ENCODE measurements around the gene KIF3A. TPM values are rescaled to one million over a fixed set of nuclear protein-coding genes. Genes with fewer than 3 reads are reported as not detected.

Gene KIF3A
- total and polyA plus RNA-seq, 8 donors, result 0.58 to 19.3 (median 4.6) TPM

DNA sequence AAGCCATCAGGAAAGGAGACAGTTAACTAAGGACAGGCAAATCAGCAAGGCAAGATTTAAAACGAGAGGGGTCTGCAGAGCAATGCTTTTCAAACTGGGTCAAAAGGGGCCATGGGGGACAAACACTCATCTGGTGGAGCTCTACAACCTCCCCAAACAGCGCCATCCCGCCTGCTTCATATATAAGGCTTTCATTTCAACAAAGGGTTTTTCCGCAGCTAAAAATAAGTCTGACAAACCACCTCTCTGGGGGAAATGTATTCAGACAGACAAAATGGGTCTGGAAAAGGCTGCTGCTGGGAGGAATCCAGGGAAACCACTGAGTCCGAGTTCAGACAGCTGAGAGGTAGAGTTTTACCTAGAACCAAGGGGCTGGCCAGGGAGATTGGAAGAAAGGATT, 48.0 kb upstream of the KIF3A start:
- H3K36me3 ChIP-seq, result no peaks in the 10 kb centered on the region
- no peak overlapping the region for H3K4me3 ChIP-seq
- no peak overlapping the region for H3K27ac ChIP-seq
- intact Hi-C loops (cut with DNase I; ENCODE audit: low total_unique reads), result no loop called here
- H3K27me3 ChIP-seq, result no peaks in the 10 kb centered on the region
- 60 to 77% (median 74%) methylated on average over 5 of the region's 5 CpGs for WGBS, 5 donors
- H3K4me1 ChIP-seq, result peaks cover 0 to 12% (median 0%) of the 10 kb centered on the region in 4 donors
- no peaks in the 10 kb centered on the region for H3K9me3 ChIP-seq
- DNase-seq, result no peak
- TF ChIP-seq POLR2A (IDR thresholded peaks at IDR 0.05) (no peak), EP300 (IDR thresholded peaks at IDR 0.05) (no peak), POLR2AphosphoS5 (IDR thresholded peaks at IDR 0.05) (no peak)
- TF ChIP-seq, protein P1, sequence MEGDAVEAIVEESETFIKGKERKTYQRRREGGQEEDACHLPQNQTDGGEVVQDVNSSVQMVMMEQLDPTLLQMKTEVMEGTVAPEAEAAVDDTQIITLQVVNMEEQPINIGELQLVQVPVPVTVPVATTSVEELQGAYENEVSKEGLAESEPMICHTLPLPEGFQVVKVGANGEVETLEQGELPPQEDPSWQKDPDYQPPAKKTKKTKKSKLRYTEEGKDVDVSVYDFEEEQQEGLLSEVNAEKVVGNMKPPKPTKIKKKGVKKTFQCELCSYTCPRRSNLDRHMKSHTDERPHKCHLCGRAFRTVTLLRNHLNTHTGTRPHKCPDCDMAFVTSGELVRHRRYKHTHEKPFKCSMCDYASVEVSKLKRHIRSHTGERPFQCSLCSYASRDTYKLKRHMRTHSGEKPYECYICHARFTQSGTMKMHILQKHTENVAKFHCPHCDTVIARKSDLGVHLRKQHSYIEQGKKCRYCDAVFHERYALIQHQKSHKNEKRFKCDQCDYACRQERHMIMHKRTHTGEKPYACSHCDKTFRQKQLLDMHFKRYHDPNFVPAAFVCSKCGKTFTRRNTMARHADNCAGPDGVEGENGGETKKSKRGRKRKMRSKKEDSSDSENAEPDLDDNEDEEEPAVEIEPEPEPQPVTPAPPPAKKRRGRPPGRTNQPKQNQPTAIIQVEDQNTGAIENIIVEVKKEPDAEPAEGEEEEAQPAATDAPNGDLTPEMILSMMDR (IDR thresholded peaks at IDR 0.05), result no peak

DNA sequence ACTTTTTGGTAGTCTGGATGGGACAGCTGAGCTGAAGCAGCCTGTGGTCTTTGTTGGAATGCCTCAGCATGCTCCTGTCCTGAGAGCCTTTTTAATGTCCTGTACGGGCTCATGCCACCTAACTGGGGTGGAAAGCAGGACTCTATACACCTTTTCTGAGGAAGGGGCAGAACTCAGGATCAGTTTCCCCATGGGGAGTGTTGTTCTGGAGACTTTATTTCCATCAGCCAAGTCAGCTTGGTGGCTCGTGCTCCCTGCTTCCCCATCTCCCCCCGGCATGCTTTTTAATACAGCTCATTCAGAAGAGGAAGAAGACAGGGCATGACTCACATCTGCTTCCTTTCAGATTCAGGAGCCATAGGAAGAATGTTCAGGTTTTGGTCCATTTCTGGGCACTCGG, 44.8 kb upstream of the KIF3A start:
- Histone ChIP-seq H3K27me3 (no peaks in the 10 kb centered on the region), H3K4me3 (no peak overlapping the region), H3K4me1 (peaks cover 0 to 15% (median 10%) of the 10 kb centered on the region in 4 donors), H3K9me3 (no peaks in the 10 kb centered on the region), H3K27ac (no peak overlapping the region), H3K36me3 (no peaks in the 10 kb centered on the region)
- 63 to 87% (median 74%) methylated on average over 4 of the region's 4 CpGs for WGBS, 5 donors
- intact Hi-C loops (cut with DNase I; ENCODE audit: low total_unique reads), result no loop called here
- DNase-seq, result no peak
- TF ChIP-seq POLR2AphosphoS5 (IDR thresholded peaks at IDR 0.05) (no peak), EP300 (IDR thresholded peaks at IDR 0.05) (no peak), POLR2A (IDR thresholded peaks at IDR 0.05) (no peak)
- TF ChIP-seq, protein P1 (IDR thresholded peaks at IDR 0.05), result no peak

DNA sequence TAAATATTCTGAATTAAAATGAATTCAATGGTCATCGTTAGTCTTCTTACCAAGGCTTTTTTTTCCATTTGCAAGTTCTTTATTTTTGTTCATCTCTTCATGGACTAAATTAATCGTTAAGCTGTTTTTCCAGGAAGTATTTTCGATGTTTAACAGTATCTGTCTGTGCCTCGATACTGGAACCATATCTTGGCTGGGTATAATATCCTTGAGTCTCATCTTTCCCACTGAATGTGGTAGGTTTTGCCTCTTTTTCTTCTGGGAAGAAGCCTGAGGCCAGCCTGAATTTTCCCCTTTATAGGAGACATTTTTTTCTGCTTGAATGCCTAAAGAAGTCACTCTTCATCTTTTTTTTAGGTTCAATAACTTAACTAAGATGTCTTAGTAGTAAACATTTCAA, 43.7 kb upstream of the KIF3A start:
- Histone ChIP-seq H3K9me3 (no peaks in the 10 kb centered on the region), H3K27ac (no peak overlapping the region), H3K36me3 (no peaks in the 10 kb centered on the region), H3K4me1 (peaks cover 0 to 21% (median 15%) of the 10 kb centered on the region in 4 donors), H3K4me3 (no peak overlapping the region), H3K27me3 (no peaks in the 10 kb centered on the region)
- WGBS, 5 donors, result 80 to 89% (median 87%) methylated on average over 4 of the region's 4 CpGs
- DNase-seq, result no peak
- TF ChIP-seq POLR2AphosphoS5 (IDR thresholded peaks at IDR 0.05) (no peak), EP300 (IDR thresholded peaks at IDR 0.05) (no peak), POLR2A (IDR thresholded peaks at IDR 0.05) (no peak)
- TF ChIP-seq, protein P1 (IDR thresholded peaks at IDR 0.05), result no peak
- intact Hi-C loops (cut with DNase I; ENCODE audit: low total_unique reads), result no loop called here

DNA sequence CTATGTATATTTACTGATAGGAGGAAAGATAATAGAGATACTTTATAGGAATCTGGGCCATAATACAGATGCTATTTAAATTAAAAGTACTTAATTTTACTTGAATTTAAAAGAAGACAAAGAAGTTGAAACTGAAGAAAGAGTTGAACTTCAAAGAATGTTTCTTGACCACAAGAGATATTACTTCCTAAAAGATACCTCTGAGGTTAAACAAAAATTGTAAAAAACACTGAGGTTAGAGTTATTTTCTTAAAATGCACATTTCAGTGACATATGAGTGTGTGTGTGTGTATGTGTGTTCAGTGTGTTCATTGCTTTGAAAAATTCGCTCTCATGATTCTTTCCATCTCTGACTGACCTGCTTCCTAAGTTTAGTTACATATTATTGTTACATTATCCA, 43.2 kb upstream of the KIF3A start:
- H3K36me3 ChIP-seq, result no peaks in the 10 kb centered on the region
- no peaks in the 10 kb centered on the region for H3K9me3 ChIP-seq
- H3K4me3 ChIP-seq, result no peak overlapping the region
- peaks cover 2 to 25% (median 19%) of the 10 kb centered on the region in 4 donors for H3K4me1 ChIP-seq
- TF ChIP-seq EP300 (IDR thresholded peaks at IDR 0.05) (no peak), POLR2AphosphoS5 (IDR thresholded peaks at IDR 0.05) (no peak), POLR2A (IDR thresholded peaks at IDR 0.05) (no peak)
- TF ChIP-seq, protein P1 (IDR thresholded peaks at IDR 0.05), result no peak
- no peaks in the 10 kb centered on the region for H3K27me3 ChIP-seq
- WGBS, 5 donors, result 81 to 93% (median 85%) methylated on average over 1 of the region's 1 CpG
- intact Hi-C loops (cut with DNase I; ENCODE audit: low total_unique reads), result no loop called here
- no peak overlapping the region for H3K27ac ChIP-seq
- no peak for DNase-seq

Data from stomach (tissue), 9 donors.